ENCODE results near the gene CBFA2T3. TPM values are rescaled to one million over a fixed set of nuclear protein-coding genes. Genes with fewer than 3 reads are reported as not detected.

The CBFA2T3 gene
- total and polyA plus RNA-seq, 4 donors, result 4.7 to 11.8 (median 6.6) TPM

- ATAC-seq (ENCODE audit: insufficient read depth, low FRiP score), result no peak
- Histone ChIP-seq H3K9ac (ENCODE audit: insufficient read depth in 1 of 2, low read length in 2 of 2) (no peak overlapping the region), H3K27ac (ENCODE audit: low read depth in 1 of 2, low read length in 1 of 2) (no peak overlapping the region), H3K4me1 (ENCODE audit: control insufficient read depth in 5 of 5, insufficient read depth in 5 of 5, low read length in 5 of 5) (peaks cover 0 to 7% (median 5%) of the 10 kb centered on the region in 5 donors), H3K36me3 (ENCODE audit: control insufficient read depth in 4 of 4, insufficient read depth in 4 of 4, low read length in 4 of 4) (no peaks in the 10 kb centered on the region), H3K4me3 (no peak overlapping the region), H3K27me3 (ENCODE audit: control insufficient read depth in 3 of 3, insufficient read depth in 3 of 3, low read length in 2 of 3) (peaks cover 0 to 13% (median 0%) of the 10 kb centered on the region in 3 donors), H3K9me3 (ENCODE audit: control insufficient read depth in 4 of 4, insufficient read depth in 3 of 4, low read length in 3 of 4) (peaks cover 0 to 5% (median 0%) of the 10 kb centered on the region in 4 donors)
- DNase-seq, result no peak
- WGBS, 2 donors, result 49 to 52% methylated on average over 9 of the region's 9 CpGs
- no peak for TF ChIP-seq CTCF (IDR thresholded peaks at IDR 0.05; ENCODE audit: control extremely low read depth, extremely low read depth)
These were observed 30.6 kb upstream of the CBFA2T3 start for GRCh38 chr16:89007371-89008249.

- WGBS, 2 donors, result 81 to 92% methylated on average over 22 to 24 of the region's 24 CpGs
- H3K27ac ChIP-seq (ENCODE audit: low read depth in 1 of 2, low read length in 1 of 2), result no peak overlapping the region
- DNase-seq, result no peak
- H3K36me3 ChIP-seq (ENCODE audit: control insufficient read depth in 4 of 4, insufficient read depth in 4 of 4, low read length in 4 of 4), result no peaks in the 10 kb centered on the region
- no peak overlapping the region for H3K4me3 ChIP-seq
- H3K9me3 ChIP-seq (ENCODE audit: control insufficient read depth in 4 of 4, insufficient read depth in 3 of 4, low read length in 3 of 4), result peaks cover 0 to 11% (median 0%) of the 10 kb centered on the region in 4 donors
- ATAC-seq (ENCODE audit: insufficient read depth, low FRiP score), result no peak
- H3K9ac ChIP-seq (ENCODE audit: insufficient read depth in 1 of 2, low read length in 2 of 2), result no peak overlapping the region
- TF ChIP-seq CTCF (IDR thresholded peaks at IDR 0.05; ENCODE audit: control extremely low read depth, extremely low read depth), result no peak
- H3K27me3 ChIP-seq (ENCODE audit: control insufficient read depth in 3 of 3, insufficient read depth in 3 of 3, low read length in 2 of 3), result peaks cover 0 to 13% (median 4%) of the 10 kb centered on the region in 3 donors
- H3K4me1 ChIP-seq (ENCODE audit: control insufficient read depth in 5 of 5, insufficient read depth in 5 of 5, low read length in 5 of 5), result peaks cover 0 to 7% (median 5%) of the 10 kb centered on the region in 5 donors
These were observed 29.2 kb upstream of the CBFA2T3 start for GRCh38 chr16:89006036-89006752.

GRCh38 chr16:89005201-89006035 is 28.4 kb upstream of the CBFA2T3 start:
- TF ChIP-seq CTCF (IDR thresholded peaks at IDR 0.05; ENCODE audit: control extremely low read depth, extremely low read depth), result no peak
- ATAC-seq (ENCODE audit: insufficient read depth, low FRiP score) (no peak), DNase-seq (no peak)
- H3K9me3 ChIP-seq (ENCODE audit: control insufficient read depth in 4 of 4, insufficient read depth in 3 of 4, low read length in 3 of 4), result peaks cover 0 to 19% (median 0%) of the 10 kb centered on the region in 4 donors
- WGBS, 2 donors, result 79 to 84% methylated on average over 23 of the region's 23 CpGs
- H3K4me3 ChIP-seq, result no peak overlapping the region
- peaks cover 0 to 7% (median 5%) of the 10 kb centered on the region in 5 donors for H3K4me1 ChIP-seq (ENCODE audit: control insufficient read depth in 5 of 5, insufficient read depth in 5 of 5, low read length in 5 of 5)
- no peak overlapping the region for H3K27ac ChIP-seq (ENCODE audit: low read depth in 1 of 2, low read length in 1 of 2)
- H3K9ac ChIP-seq (ENCODE audit: insufficient read depth in 1 of 2, low read length in 2 of 2), result no peak overlapping the region
- no peaks in the 10 kb centered on the region for H3K36me3 ChIP-seq (ENCODE audit: control insufficient read depth in 4 of 4, insufficient read depth in 4 of 4, low read length in 4 of 4)
- H3K27me3 ChIP-seq (ENCODE audit: control insufficient read depth in 3 of 3, insufficient read depth in 3 of 3, low read length in 2 of 3), result peaks cover 0 to 15% (median 7%) of the 10 kb centered on the region in 3 donors
